ENCODE results near the gene PSORS1C2. TPM values are rescaled to one million over a fixed set of nuclear protein-coding genes. Genes with fewer than 3 reads are reported as not detected.

PSORS1C2 gene
- total and polyA plus RNA-seq, 2 experiments from 2014 or later = not detected

GRCh38 chr6:31163922-31164321 lies 25.1 kb upstream of the PSORS1C2 start:
- no peak overlapping the region for H3K27ac ChIP-seq

GRCh38 chr6:31162463-31163165 lies 23.7 kb upstream of the PSORS1C2 start:
- Histone ChIP-seq H3K27ac (no peak overlapping the region), H3K9me2 (replicated peaks; ENCODE audit: insufficient read depth) (no peaks in the 10 kb centered on the region), H2AFZ (no peak overlapping the region), H3K4me2 (no peak overlapping the region), H4K20me1 (ENCODE audit: insufficient read depth, poor library complexity, severe bottlenecking) (no peaks in the 10 kb centered on the region), H3K79me2 (no peaks in the 10 kb centered on the region), H3K4me3 (no peak overlapping the region), H3K36me3 (replicated peaks; ENCODE audit: insufficient read depth, low read depth) (no peaks in the 10 kb centered on the region), H3K4me1 (ENCODE audit: insufficient read depth) (peaks cover 5% of the 10 kb centered on the region), H3K9me3 (ENCODE audit: low read depth) (no peaks in the 10 kb centered on the region), H3K27me3 (no peaks in the 10 kb centered on the region)
- DNase-seq (ENCODE audit: low spot score) = no peak
- 93% methylated on average over 13 of the region's 13 CpGs for WGBS (ENCODE audit: low lambda C conversion rate, missing lambda C conversion rate)
- TF ChIP-seq EZH2phosphoT487 (IDR thresholded peaks at IDR 0.05; ENCODE audit: low read depth, severe bottlenecking, unreplicated experiment) (no peak), CTCF (IDR thresholded peaks at IDR 0.05; ENCODE audit: poor library complexity) (no peak), EZH2 (IDR thresholded peaks at IDR 0.05; ENCODE audit: borderline replicate concordance) (no peak)

More at GRCh38 chr6:31163922-31164321, 25.1 kb upstream of the PSORS1C2 start:
- Histone ChIP-seq H3K79me2 (no peaks in the 10 kb centered on the region), H4K20me1 (ENCODE audit: insufficient read depth, poor library complexity, severe bottlenecking) (no peaks in the 10 kb centered on the region), H3K27me3 (peaks cover 6% of the 10 kb centered on the region), H3K9me2 (replicated peaks; ENCODE audit: insufficient read depth) (no peaks in the 10 kb centered on the region), H3K4me1 (ENCODE audit: insufficient read depth) (peaks cover 3% of the 10 kb centered on the region), H2AFZ (no peak overlapping the region), H3K36me3 (replicated peaks; ENCODE audit: insufficient read depth, low read depth) (no peaks in the 10 kb centered on the region), H3K4me2 (no peak overlapping the region), H3K4me3 (no peak overlapping the region), H3K9me3 (ENCODE audit: low read depth) (no peaks in the 10 kb centered on the region)
- DNase-seq (ENCODE audit: low spot score) = no peak
- TF ChIP-seq EZH2phosphoT487 (IDR thresholded peaks at IDR 0.05; ENCODE audit: low read depth, severe bottlenecking, unreplicated experiment) (no peak), EZH2 (IDR thresholded peaks at IDR 0.05; ENCODE audit: borderline replicate concordance) (no peak), CTCF (IDR thresholded peaks at IDR 0.05; ENCODE audit: poor library complexity) (no peak)

GRCh38 chr6:31161216-31162126 lies 22.6 kb upstream of the PSORS1C2 start:
- Histone ChIP-seq H3K4me3 (no peak overlapping the region), H3K27ac (no peak overlapping the region), H3K36me3 (replicated peaks; ENCODE audit: insufficient read depth, low read depth) (no peaks in the 10 kb centered on the region), H3K9me2 (replicated peaks; ENCODE audit: insufficient read depth) (no peaks in the 10 kb centered on the region), H4K20me1 (ENCODE audit: insufficient read depth, poor library complexity, severe bottlenecking) (no peaks in the 10 kb centered on the region), H3K9me3 (ENCODE audit: low read depth) (no peaks in the 10 kb centered on the region), H3K4me2 (no peak overlapping the region), H3K79me2 (no peaks in the 10 kb centered on the region), H3K4me1 (ENCODE audit: insufficient read depth) (peaks cover 5% of the 10 kb centered on the region), H2AFZ (no peak overlapping the region), H3K27me3 (no peaks in the 10 kb centered on the region)
- WGBS (ENCODE audit: low lambda C conversion rate, missing lambda C conversion rate) = 95% methylated on average over 19 of the region's 19 CpGs
- TF ChIP-seq EZH2phosphoT487 (IDR thresholded peaks at IDR 0.05; ENCODE audit: low read depth, severe bottlenecking, unreplicated experiment) (no peak), EZH2 (IDR thresholded peaks at IDR 0.05; ENCODE audit: borderline replicate concordance) (no peak), CTCF (IDR thresholded peaks at IDR 0.05; ENCODE audit: poor library complexity) (no peak)
- DNase-seq (ENCODE audit: low spot score) = no peak

Data from hepatocyte (in vitro differentiated cells).